Stimulated activated CD4-positive, alpha-beta T cell treated with anti-CD3 and anti-CD28 coated beads, TNF-alpha, amount 100 ng/mL, for 48 hours (primary cell): ENCODE results near the gene KLF17.

ENCODE experiments used
- DNase-seq, 3 donors: peaks; one replicate each; pipeline ENCODE4 v3.0.0-alpha.2; 2020; ENCODE audit warnings: low read depth in 3 of 3

The KLF17 gene

DNA sequence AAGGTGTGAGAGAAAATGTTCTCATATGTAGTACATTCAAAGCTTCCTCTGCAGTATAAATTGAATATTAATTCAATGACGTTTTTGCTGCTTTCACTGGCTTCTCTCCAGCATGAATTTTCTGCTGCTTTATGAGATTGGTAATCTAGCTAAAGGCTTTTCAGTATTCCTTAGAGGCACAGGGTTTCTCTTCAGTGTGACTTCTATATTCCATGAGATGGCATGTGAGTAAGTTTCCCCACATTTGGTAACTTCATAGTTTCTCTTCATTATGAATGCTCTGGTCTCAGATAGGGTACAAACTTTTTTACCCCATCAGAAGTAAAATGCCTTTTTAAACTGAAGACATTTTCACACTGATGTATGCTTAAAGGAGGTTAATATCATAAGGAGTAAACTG lies 33.2 kb downstream of the KLF17 start:
- no peak for DNase-seq

GRCh38 chr1:44152692-44153091 lies 34.1 kb downstream of the KLF17 start:
- DNase-seq: no peak

DNA sequence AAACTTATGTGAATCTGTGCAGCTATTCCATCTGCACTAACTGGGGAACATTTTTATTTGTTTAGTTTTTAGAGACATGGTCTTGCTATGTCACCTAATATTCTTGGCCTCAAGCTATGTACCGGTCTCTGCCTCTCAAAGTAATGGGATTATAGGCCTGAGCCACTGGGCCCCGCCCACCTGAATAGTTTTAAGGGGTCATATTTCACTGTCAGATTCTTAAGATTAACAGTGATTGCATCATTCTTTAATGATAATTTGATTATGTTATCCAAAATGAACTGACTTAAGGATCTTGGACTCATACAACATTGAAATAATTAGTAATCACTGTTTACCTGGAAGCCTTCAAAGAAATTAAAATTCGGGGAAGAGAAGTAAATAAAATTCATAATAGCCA lies 35.4 kb downstream of the KLF17 start:
- no peak for DNase-seq

GRCh38 chr1:44157903-44158302 lies 39.3 kb downstream of the KLF17 start:
- DNase-seq: no peak

DNA sequence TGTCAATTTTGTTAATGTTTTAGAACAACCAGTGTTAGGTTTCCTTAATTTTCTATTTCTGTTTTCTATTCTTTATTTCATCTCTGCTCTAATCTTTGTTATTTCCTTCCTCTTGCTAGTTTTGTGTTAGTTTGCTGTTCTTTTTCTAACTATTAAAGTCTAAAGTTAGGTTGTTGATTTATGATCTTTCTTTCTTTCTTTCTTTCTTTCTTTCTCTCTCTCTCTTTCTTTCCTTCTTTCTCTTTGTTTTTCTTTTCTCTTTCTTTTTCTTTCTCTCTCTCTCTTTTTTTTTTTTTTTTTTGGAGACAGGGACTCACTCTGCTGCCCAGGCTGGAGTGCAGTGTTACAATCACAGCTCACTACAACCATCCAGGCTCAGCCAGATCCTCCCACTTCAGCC lies 40.2 kb downstream of the KLF17 start:
- no peak for DNase-seq

- no peak for DNase-seq
These were observed 42.9 kb downstream of the KLF17 start for GRCh38 chr1:44161546-44161945.

- DNase-seq: no peak
These were observed 50.0 kb downstream of the KLF17 start for GRCh38 chr1:44168520-44169098.

DNA sequence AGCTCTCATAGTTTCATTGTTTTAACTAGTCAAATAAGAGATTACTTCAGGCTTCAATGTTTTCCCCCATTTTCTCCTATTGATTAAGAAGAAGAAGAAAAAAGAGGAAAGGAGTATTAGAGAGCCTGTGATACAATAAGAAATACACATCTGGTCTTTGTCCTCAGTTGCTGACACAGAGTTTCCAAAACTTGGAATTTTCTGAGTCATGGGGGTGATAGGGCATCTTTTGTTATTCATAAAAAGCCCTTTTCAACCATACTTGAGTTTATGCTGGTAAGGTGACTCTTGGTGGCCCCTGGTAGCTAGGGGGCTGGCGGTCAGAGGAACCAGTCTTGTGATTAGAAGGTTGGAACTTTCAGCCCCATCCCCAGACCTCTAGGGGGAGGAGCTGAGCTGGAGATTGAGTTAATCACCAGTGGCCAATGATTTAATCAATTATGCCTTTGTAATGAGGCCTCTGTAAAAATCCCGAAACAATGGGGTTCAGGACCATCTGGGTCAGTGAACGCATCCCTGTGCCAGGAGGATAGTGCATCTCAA lies 51.7 kb downstream of the KLF17 start:
- no peak for DNase-seq

- no peak for DNase-seq
These were observed 56.0 kb downstream of the KLF17 start for GRCh38 chr1:44174630-44175029.
